ENCODE measurements around the gene GAS7. TPM values are rescaled to one million over a fixed set of nuclear protein-coding genes. Genes with fewer than 3 reads are reported as not detected.

Gene GAS7
- total and polyA plus RNA-seq, 2 experiments from 2014 or later, result 1.9 to 10.7 TPM

GRCh38 chr17:9999919-10000695 is 198.3 kb downstream of the GAS7 start (continued):
- TF ChIP-seq, protein P1, sequence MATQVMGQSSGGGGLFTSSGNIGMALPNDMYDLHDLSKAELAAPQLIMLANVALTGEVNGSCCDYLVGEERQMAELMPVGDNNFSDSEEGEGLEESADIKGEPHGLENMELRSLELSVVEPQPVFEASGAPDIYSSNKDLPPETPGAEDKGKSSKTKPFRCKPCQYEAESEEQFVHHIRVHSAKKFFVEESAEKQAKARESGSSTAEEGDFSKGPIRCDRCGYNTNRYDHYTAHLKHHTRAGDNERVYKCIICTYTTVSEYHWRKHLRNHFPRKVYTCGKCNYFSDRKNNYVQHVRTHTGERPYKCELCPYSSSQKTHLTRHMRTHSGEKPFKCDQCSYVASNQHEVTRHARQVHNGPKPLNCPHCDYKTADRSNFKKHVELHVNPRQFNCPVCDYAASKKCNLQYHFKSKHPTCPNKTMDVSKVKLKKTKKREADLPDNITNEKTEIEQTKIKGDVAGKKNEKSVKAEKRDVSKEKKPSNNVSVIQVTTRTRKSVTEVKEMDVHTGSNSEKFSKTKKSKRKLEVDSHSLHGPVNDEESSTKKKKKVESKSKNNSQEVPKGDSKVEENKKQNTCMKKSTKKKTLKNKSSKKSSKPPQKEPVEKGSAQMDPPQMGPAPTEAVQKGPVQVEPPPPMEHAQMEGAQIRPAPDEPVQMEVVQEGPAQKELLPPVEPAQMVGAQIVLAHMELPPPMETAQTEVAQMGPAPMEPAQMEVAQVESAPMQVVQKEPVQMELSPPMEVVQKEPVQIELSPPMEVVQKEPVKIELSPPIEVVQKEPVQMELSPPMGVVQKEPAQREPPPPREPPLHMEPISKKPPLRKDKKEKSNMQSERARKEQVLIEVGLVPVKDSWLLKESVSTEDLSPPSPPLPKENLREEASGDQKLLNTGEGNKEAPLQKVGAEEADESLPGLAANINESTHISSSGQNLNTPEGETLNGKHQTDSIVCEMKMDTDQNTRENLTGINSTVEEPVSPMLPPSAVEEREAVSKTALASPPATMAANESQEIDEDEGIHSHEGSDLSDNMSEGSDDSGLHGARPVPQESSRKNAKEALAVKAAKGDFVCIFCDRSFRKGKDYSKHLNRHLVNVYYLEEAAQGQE (IDR thresholded peaks at IDR 0.05; ENCODE audit: unreplicated experiment), result no peak

GRCh38 chr17:9998060-9998459 is 200.3 kb downstream of the GAS7 start:
- Mint-ChIP-seq H3K27me3 (ENCODE audit: insufficient read depth, low read depth, poor library complexity) (no peaks in the 10 kb centered on the region), H3K36me3 (ENCODE audit: low read depth) (no peaks in the 10 kb centered on the region), H3K27ac (no peak overlapping the region), H3K4me1 (peaks cover 10% of the 10 kb centered on the region), H3K4me3 (no peak overlapping the region), H3K9me3 (no peaks in the 10 kb centered on the region)
- TF ChIP-seq POLR2AphosphoS5 (IDR thresholded peaks at IDR 0.05; ENCODE audit: low read depth) (no peak), EZH2 (IDR thresholded peaks at IDR 0.05; ENCODE audit: low read depth, unreplicated experiment) (no peak), CREB1 (CRISPR knock-in tag; IDR thresholded peaks at IDR 0.05; ENCODE audit: low read depth) (no peak), EZH2phosphoT487 (IDR thresholded peaks at IDR 0.05; ENCODE audit: unreplicated experiment) (no peak), NANOG (IDR thresholded peaks at IDR 0.05; ENCODE audit: borderline replicate concordance) (no peak)
- TF ChIP-seq, protein P2, sequence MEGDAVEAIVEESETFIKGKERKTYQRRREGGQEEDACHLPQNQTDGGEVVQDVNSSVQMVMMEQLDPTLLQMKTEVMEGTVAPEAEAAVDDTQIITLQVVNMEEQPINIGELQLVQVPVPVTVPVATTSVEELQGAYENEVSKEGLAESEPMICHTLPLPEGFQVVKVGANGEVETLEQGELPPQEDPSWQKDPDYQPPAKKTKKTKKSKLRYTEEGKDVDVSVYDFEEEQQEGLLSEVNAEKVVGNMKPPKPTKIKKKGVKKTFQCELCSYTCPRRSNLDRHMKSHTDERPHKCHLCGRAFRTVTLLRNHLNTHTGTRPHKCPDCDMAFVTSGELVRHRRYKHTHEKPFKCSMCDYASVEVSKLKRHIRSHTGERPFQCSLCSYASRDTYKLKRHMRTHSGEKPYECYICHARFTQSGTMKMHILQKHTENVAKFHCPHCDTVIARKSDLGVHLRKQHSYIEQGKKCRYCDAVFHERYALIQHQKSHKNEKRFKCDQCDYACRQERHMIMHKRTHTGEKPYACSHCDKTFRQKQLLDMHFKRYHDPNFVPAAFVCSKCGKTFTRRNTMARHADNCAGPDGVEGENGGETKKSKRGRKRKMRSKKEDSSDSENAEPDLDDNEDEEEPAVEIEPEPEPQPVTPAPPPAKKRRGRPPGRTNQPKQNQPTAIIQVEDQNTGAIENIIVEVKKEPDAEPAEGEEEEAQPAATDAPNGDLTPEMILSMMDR (conservative IDR thresholded peaks at IDR 0.05; ENCODE audit: low read depth in 2 of 2), result no peak
- H2AFZ ChIP-seq, result no peak overlapping the region
- peaks cover 2% of the 10 kb centered on the region; the same call in 1 of the 2 replicates for H4K20me1 ChIP-seq (replicated peaks; ENCODE audit: insufficient read depth)
- DNase-seq (ENCODE audit: low spot score) (no peak), ATAC-seq (no peak)
- H3K27me3 ChIP-seq (ENCODE audit: insufficient read depth), result no peaks in the 10 kb centered on the region
- no peak overlapping the region for H3K4me2 ChIP-seq
- H3K9me2 ChIP-seq (ENCODE audit: insufficient read depth), result no peaks in the 10 kb centered on the region
- H3K4me3 ChIP-seq, result no peak overlapping the region
- no peaks in the 10 kb centered on the region for H3F3A ChIP-seq (replicated peaks; ENCODE audit: low read depth)
- H3K36me3 ChIP-seq (ENCODE audit: insufficient read depth), result no peaks in the 10 kb centered on the region
- no peaks in the 10 kb centered on the region for H3K4me1 ChIP-seq (ENCODE audit: insufficient read depth)
- no peaks in the 10 kb centered on the region for H3K79me2 ChIP-seq (replicated peaks; ENCODE audit: insufficient read depth)
- no peak overlapping the region for H3K27ac ChIP-seq (ENCODE audit: low read depth)

DNA sequence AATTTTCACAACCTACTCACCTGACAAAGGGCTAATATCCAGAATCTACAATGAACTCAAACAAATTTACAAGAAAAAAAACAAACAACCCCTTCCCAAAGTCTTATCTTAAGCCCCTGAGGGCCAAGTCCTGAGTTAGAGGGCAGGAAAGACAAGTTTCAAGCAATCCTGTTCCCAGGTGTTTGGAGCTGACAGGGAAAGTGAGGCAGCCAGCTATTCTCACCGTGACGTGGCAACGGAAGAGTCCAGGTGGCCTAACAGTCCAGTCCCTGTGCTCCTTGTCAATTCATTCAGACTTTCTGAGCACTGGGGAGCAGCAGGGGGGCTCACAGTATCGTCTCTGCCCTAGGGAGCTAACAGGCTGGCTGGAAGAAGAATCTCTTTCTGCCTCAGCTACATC is 203.6 kb downstream of the GAS7 start:
- H3K9me3 Mint-ChIP-seq, result peaks cover 3% of the 10 kb centered on the region; the same call in 1 of the 3 replicates
- TF ChIP-seq, protein P3, sequence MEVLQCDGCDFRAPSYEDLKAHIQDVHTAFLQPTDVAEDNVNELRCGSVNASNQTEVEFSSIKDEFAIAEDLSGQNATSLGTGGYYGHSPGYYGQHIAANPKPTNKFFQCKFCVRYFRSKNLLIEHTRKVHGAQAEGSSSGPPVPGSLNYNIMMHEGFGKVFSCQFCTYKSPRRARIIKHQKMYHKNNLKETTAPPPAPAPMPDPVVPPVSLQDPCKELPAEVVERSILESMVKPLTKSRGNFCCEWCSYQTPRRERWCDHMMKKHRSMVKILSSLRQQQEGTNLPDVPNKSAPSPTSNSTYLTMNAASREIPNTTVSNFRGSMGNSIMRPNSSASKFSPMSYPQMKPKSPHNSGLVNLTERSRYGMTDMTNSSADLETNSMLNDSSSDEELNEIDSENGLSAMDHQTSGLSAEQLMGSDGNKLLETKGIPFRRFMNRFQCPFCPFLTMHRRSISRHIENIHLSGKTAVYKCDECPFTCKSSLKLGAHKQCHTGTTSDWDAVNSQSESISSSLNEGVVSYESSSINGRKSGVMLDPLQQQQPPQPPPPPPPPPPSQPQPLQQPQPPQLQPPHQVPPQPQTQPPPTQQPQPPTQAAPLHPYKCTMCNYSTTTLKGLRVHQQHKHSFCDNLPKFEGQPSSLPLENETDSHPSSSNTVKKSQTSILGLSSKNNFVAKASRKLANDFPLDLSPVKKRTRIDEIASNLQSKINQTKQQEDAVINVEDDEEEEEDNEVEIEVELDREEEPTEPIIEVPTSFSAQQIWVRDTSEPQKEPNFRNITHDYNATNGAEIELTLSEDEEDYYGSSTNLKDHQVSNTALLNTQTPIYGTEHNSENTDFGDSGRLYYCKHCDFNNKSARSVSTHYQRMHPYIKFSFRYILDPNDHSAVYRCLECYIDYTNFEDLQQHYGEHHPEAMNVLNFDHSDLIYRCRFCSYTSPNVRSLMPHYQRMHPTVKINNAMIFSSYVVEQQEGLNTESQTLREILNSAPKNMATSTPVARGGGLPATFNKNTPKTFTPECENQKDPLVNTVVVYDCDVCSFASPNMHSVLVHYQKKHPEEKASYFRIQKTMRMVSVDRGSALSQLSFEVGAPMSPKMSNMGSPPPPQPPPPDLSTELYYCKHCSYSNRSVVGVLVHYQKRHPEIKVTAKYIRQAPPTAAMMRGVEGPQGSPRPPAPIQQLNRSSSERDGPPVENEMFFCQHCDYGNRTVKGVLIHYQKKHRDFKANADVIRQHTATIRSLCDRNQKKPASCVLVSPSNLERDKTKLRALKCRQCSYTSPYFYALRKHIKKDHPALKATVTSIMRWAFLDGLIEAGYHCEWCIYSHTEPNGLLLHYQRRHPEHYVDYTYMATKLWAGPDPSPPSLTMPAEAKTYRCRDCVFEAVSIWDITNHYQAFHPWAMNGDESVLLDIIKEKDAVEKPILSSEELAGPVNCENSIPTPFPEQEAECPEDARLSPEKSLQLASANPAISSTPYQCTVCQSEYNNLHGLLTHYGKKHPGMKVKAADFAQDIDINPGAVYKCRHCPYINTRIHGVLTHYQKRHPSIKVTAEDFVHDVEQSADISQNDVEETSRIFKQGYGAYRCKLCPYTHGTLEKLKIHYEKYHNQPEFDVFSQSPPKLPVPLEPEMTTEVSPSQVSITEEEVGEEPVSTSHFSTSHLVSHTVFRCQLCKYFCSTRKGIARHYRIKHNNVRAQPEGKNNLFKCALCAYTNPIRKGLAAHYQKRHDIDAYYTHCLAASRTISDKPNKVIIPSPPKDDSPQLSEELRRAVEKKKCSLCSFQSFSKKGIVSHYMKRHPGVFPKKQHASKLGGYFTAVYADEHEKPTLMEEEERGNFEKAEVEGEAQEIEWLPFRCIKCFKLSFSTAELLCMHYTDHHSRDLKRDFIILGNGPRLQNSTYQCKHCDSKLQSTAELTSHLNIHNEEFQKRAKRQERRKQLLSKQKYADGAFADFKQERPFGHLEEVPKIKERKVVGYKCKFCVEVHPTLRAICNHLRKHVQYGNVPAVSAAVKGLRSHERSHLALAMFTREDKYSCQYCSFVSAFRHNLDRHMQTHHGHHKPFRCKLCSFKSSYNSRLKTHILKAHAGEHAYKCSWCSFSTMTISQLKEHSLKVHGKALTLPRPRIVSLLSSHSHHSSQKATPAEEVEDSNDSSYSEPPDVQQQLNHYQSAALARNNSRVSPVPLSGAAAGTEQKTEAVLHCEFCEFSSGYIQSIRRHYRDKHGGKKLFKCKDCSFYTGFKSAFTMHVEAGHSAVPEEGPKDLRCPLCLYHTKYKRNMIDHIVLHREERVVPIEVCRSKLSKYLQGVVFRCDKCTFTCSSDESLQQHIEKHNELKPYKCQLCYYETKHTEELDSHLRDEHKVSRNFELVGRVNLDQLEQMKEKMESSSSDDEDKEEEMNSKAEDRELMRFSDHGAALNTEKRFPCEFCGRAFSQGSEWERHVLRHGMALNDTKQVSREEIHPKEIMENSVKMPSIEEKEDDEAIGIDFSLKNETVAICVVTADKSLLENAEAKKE (CRISPR knock-in tag; IDR thresholded peaks at IDR 0.05), result no peak

More for the DNA sequence above, 203.6 kb downstream of the GAS7 start:
- Mint-ChIP-seq H3K4me1 (no peaks in the 10 kb centered on the region), H3K27me3 (ENCODE audit: insufficient read depth, low read depth, poor library complexity) (peaks cover 4% of the 10 kb centered on the region), H3K27ac (no peak overlapping the region), H3K4me3 (no peak overlapping the region), H3K36me3 (ENCODE audit: low read depth) (peaks cover 3% of the 10 kb centered on the region; the same call in 1 of the 3 replicates)
- no peaks in the 10 kb centered on the region for H3K9me2 ChIP-seq (ENCODE audit: insufficient read depth)
- DNase-seq (ENCODE audit: low spot score) (no peak), ATAC-seq (no peak)
- H3K27me3 ChIP-seq (ENCODE audit: insufficient read depth), result no peaks in the 10 kb centered on the region
- H3F3A ChIP-seq (replicated peaks; ENCODE audit: low read depth), result no peaks in the 10 kb centered on the region
- no peak overlapping the region for H3K27ac ChIP-seq (ENCODE audit: low read depth)
- no peaks in the 10 kb centered on the region for H3K4me1 ChIP-seq (ENCODE audit: insufficient read depth)
- H3K4me3 ChIP-seq, result no peak overlapping the region
- H3K79me2 ChIP-seq (replicated peaks; ENCODE audit: insufficient read depth), result no peaks in the 10 kb centered on the region
- 0 out of 2 replicates have a peak, but pooled peaks cover 2% of the 10 kb centered on the region for H4K20me1 ChIP-seq (replicated peaks; ENCODE audit: insufficient read depth)
- no peak overlapping the region for H2AFZ ChIP-seq
- H3K4me2 ChIP-seq, result no peak overlapping the region
- no peaks in the 10 kb centered on the region for H3K36me3 ChIP-seq (ENCODE audit: insufficient read depth)
